CD4-positive, CD25-positive, alpha-beta regulatory T cell (primary cell): ENCODE results near the gene MYO16. TPM values are rescaled to one million over a fixed set of nuclear protein-coding genes. Genes with fewer than 3 reads are reported as not detected.

Source experiments
- ATAC-seq, 2 donors: fragments of 150-1000 bp; cut with Tn5 transposase; one replicate each; pipeline ENCODE4 v1.10.0; 2021; ENCODE audit warnings: low read depth in 2 of 2, moderate number of reproducible peaks in 2 of 2, moderate library complexity in 1 of 2
- DNase-seq, 3 donors: peaks; one replicate each; pipeline versions ENCODE4 v3.0.0 to v3.0.0-alpha.2; 2012 to 2022; ENCODE audit warnings: mixed read lengths in 1 of 3
- H3K27ac ChIP-seq: one replicate; pipeline ENCODE4 v1.7.0; 2013; ENCODE audit warnings: mild to moderate bottlenecking, low read length; ENCODE audit not compliant: insufficient read depth, poor library complexity, severe bottlenecking
- H3K27me3 ChIP-seq: one replicate; pipeline ENCODE4 v1.7.0; 2013; ENCODE audit warnings: low read length; ENCODE audit not compliant: control insufficient read depth, insufficient read depth
- H3K36me3 ChIP-seq: one replicate; pipeline ENCODE4 v1.7.0; 2013; ENCODE audit warnings: mild to moderate bottlenecking, low read length, moderate library complexity; ENCODE audit not compliant: control insufficient read depth, insufficient read depth
- H3K4me1 ChIP-seq: 2 replicates; pipeline ENCODE4 v1.7.0; 2013; ENCODE audit warnings: mild to moderate bottlenecking, low read length; ENCODE audit not compliant: insufficient read depth, control insufficient read depth, poor library complexity, severe bottlenecking
- H3K4me3 ChIP-seq: one replicate; pipeline ENCODE4 v1.7.0; 2013; ENCODE audit warnings: low read depth, mild to moderate bottlenecking, low read length, moderate library complexity
- H3K9me3 ChIP-seq, 2 experiments: 1 replicate in 1 of 2; 2 replicates in 1 of 2; pipeline ENCODE4 v1.7.0; 2013; ENCODE audit warnings: low read length in 2 of 2, mild to moderate bottlenecking in 1 of 2, moderate library complexity in 1 of 2; ENCODE audit not compliant: control insufficient read depth in 2 of 2
- H3K27ac Mint-ChIP-seq, 3 donors: one replicate each; pipeline ENCODE4 v1.8.0; 2020 to 2022; ENCODE audit warnings: mild to moderate bottlenecking in 3 of 3, mixed read lengths in 3 of 3, moderate library complexity in 2 of 3
- H3K27me3 Mint-ChIP-seq: one replicate; pipeline ENCODE4 v1.8.0; 2022; ENCODE audit warnings: mild to moderate bottlenecking, mixed read lengths
- H3K36me3 Mint-ChIP-seq: one replicate; pipeline ENCODE4 v1.8.0; 2020; ENCODE audit warnings: mixed read lengths
- H3K4me1 Mint-ChIP-seq, 4 donors: one replicate each; pipeline ENCODE4 v1.8.0; 2020 to 2022; ENCODE audit warnings: mixed read lengths in 4 of 4, mild to moderate bottlenecking in 1 of 4
- H3K4me3 Mint-ChIP-seq, 4 donors: one replicate each; pipeline ENCODE4 v1.8.0; 2020 to 2022; ENCODE audit warnings: mild to moderate bottlenecking in 4 of 4, mixed read lengths in 4 of 4, moderate library complexity in 3 of 4
- H3K9me3 Mint-ChIP-seq, 7 donors: one replicate each; pipeline ENCODE4 v1.8.0; 2020 to 2022; ENCODE audit warnings: mixed read lengths in 7 of 7, mild to moderate bottlenecking in 3 of 7, moderate library complexity in 2 of 7
- polyA plus RNA-seq, 4 donors: library from polyadenylated mRNA; unstranded; fragments of 300-500 nt; fragmentation: Illumina TruSeq; gene quantifications; one replicate each; pipeline ENCODE4 v1.2.3, GENCODE V29; 2021
- total RNA-seq: library from RNA; stranded (reverse); gene quantifications from one replicate; pipeline ENCODE4 v1.2.3, GENCODE V29; 2022

MYO16 gene
- total and polyA plus RNA-seq, 5 donors from 2014 or later = 0.08 to 2.3 (median 0.29) TPM

DNA sequence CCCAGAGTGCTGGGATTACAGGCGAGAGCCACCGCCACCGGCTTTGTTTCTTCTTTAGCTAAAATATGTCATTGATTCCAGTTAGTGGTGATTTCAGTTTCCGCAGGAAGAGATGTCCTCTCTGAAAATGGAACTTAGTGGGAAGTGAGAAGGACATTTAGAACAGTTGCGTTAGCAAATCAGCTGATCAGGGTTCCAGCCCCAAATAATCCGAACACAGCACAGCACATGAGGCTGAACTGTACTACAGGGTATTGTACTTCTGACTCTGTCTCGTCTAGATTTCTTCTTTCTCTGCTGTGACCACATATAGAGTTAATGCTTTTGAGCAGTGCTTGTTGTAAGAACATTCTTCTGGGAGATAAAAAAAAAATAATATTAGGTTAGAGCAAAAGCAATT, 314.4 kb downstream of the MYO16 start:
- H3K27me3 Mint-ChIP-seq = peaks cover 6% of the 10 kb centered on the region
- H3K27me3 ChIP-seq = no peaks in the 10 kb centered on the region
- no peak for DNase-seq
- no peak overlapping the region for H3K27ac ChIP-seq
- no peak overlapping the region for H3K4me3 Mint-ChIP-seq
- no peak overlapping the region for H3K4me3 ChIP-seq
- H3K4me1 Mint-ChIP-seq = no peaks in the 10 kb centered on the region
- no peaks in the 10 kb centered on the region for H3K4me1 ChIP-seq
- H3K36me3 ChIP-seq = no peaks in the 10 kb centered on the region
- no peak overlapping the region for H3K27ac Mint-ChIP-seq
- peaks cover 0 to 2% (median 0%) of the 10 kb centered on the region in 7 donors for H3K9me3 Mint-ChIP-seq
- no peaks in the 10 kb centered on the region for H3K9me3 ChIP-seq
- no peaks in the 10 kb centered on the region for H3K36me3 Mint-ChIP-seq
- ATAC-seq = no peak

DNA sequence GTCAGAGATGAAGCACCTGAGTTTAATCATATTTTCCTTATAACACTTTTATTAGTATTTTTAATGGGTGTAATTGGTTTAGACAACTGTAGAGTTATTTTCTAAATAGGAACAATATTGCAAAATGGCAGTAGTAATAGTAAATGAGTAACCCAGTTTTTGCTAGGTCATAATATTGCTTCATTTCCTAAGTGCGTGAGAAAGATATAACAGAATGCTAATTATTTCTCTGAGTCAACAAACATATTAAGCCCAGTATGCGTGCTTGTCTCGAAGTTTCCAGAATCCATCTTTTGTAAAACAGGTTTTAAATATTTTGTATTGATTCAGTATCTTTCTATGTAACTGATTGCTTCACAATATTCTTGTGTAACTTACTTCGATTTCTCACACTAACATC, 315.3 kb downstream of the MYO16 start:
- no peak overlapping the region for H3K27ac ChIP-seq
- DNase-seq (no peak), ATAC-seq (no peak)
- Mint-ChIP-seq H3K4me1 (no peaks in the 10 kb centered on the region), H3K4me3 (no peak overlapping the region), H3K27me3 (peaks cover 5% of the 10 kb centered on the region), H3K36me3 (no peaks in the 10 kb centered on the region), H3K27ac (no peak overlapping the region), H3K9me3 (no peaks in the 10 kb centered on the region)
- H3K4me1 ChIP-seq = no peaks in the 10 kb centered on the region
- H3K4me3 ChIP-seq = no peak overlapping the region
- no peaks in the 10 kb centered on the region for H3K36me3 ChIP-seq
- no peaks in the 10 kb centered on the region for H3K27me3 ChIP-seq
- no peaks in the 10 kb centered on the region for H3K9me3 ChIP-seq

DNA sequence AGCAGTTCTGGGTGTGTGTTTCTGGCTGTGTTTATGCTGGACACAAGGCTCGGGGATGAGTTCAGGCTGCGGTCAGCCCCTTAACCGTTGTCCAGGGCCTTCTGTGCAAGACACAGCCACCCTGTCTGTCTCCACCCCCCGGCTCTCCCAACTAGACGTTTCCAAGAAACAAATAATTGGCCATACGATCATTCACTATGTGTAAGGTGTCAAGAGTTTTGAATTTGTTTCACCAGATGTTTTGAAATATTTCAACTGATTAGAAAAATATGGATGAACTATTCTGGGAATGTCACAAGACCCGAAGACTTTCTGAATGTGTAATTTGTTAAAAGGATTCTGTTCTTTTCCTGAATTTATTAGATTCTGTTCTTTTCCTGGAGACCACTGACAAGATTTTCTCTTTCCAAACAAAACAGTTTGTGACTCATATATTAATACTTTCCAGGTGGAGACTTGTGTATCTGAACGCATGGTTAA, 318.2 kb downstream of the MYO16 start:
- no peak overlapping the region for H3K27ac Mint-ChIP-seq
- Histone ChIP-seq H3K27me3 (no peaks in the 10 kb centered on the region), H3K9me3 (no peaks in the 10 kb centered on the region), H3K36me3 (no peaks in the 10 kb centered on the region), H3K4me3 (no peak overlapping the region), H3K4me1 (no peaks in the 10 kb centered on the region), H3K27ac (no peak overlapping the region)
- DNase-seq (no peak), ATAC-seq (no peak)
- H3K4me1 Mint-ChIP-seq = no peaks in the 10 kb centered on the region
- peaks cover 5% of the 10 kb centered on the region for H3K27me3 Mint-ChIP-seq
- H3K4me3 Mint-ChIP-seq = no peak overlapping the region
- H3K36me3 Mint-ChIP-seq = no peaks in the 10 kb centered on the region
- no peaks in the 10 kb centered on the region for H3K9me3 Mint-ChIP-seq

DNA sequence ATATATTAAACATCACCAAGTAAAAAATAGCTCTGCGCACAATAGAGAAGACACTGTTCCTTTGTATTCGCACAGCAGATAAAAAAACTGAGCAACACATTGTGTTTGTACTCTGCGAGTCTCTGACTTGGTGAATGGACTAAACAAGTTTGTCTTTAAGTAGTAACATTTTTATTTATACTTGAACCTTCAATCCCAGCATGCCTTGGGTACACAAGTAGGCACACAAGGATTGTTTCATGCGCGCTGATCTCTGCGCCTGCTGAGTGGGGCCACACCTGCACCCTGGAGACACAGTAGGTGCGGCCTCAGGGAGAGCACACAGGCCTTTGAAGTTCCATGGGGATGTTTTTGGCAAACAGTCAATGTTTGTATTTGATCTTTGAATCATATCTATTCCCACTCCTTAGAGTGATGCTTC, 318.9 kb downstream of the MYO16 start:
- Mint-ChIP-seq H3K36me3 (no peaks in the 10 kb centered on the region), H3K9me3 (no peaks in the 10 kb centered on the region), H3K27me3 (peaks cover 5% of the 10 kb centered on the region), H3K27ac (no peak overlapping the region), H3K4me3 (no peak overlapping the region), H3K4me1 (no peaks in the 10 kb centered on the region)
- H3K4me1 ChIP-seq = no peaks in the 10 kb centered on the region
- no peaks in the 10 kb centered on the region for H3K9me3 ChIP-seq
- ATAC-seq (no peak), DNase-seq (no peak)
- no peaks in the 10 kb centered on the region for H3K36me3 ChIP-seq
- H3K27ac ChIP-seq = no peak overlapping the region
- H3K27me3 ChIP-seq = no peaks in the 10 kb centered on the region
- H3K4me3 ChIP-seq = no peak overlapping the region

DNA sequence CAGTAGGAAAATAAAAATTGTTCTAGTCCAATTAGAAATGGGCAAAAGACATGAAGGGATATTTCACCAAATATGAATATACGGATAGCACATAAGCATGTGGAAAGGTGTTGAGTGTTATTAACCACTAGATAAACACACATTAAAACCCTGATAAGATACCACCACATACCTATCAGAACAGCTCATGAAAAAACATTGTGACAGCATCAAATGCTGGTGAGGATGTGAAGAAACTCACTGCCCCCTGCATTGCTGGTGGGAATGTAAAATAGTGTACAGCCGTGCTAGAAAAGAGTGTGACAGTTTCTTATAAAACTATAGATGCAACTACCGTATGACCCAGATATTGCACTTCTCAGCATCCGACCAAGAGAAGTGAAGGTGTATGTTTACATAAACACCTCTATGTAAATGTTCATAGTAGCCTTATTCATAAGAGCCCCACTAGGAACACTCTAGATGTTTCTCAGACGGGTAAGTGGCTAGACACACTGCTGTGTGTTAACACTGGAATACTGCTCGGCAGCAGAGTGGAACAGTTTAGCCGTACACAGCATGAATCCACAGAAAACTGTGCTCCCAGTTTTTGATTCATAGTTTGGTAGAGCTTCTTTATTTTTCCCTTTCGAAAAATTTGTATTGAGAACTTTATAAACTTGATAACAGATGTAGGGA, 321.1 kb downstream of the MYO16 start:
- Histone ChIP-seq H3K36me3 (no peaks in the 10 kb centered on the region), H3K9me3 (no peaks in the 10 kb centered on the region), H3K4me1 (no peaks in the 10 kb centered on the region), H3K27me3 (no peaks in the 10 kb centered on the region), H3K4me3 (no peak overlapping the region), H3K27ac (no peak overlapping the region)
- ATAC-seq (no peak), DNase-seq (no peak)
- H3K4me3 Mint-ChIP-seq = no peak overlapping the region
- no peaks in the 10 kb centered on the region for H3K9me3 Mint-ChIP-seq
- no peaks in the 10 kb centered on the region for H3K36me3 Mint-ChIP-seq
- peaks cover 5% of the 10 kb centered on the region for H3K27me3 Mint-ChIP-seq
- H3K27ac Mint-ChIP-seq = no peak overlapping the region
- no peaks in the 10 kb centered on the region for H3K4me1 Mint-ChIP-seq

DNA sequence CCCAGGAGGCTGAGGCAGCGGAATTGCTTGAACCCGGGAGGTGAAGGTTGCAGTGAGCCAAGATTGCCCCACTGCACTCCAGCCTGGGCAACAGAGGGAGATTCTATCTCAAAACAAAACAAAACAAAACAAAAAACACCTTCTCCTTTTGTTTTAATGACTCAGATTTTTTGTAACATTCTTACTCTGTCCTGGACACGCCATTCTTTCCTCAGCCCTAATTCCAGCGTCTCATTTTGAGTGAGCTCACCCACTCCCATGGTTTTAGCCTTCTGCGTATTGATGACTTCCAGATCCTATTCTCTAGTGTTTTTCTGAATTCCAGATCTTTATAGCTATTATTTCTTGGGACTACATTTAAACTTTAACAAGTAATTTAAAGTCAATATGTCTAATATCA, 326.3 kb downstream of the MYO16 start:
- H3K27ac Mint-ChIP-seq = no peak overlapping the region
- no peak for ATAC-seq

DNA sequence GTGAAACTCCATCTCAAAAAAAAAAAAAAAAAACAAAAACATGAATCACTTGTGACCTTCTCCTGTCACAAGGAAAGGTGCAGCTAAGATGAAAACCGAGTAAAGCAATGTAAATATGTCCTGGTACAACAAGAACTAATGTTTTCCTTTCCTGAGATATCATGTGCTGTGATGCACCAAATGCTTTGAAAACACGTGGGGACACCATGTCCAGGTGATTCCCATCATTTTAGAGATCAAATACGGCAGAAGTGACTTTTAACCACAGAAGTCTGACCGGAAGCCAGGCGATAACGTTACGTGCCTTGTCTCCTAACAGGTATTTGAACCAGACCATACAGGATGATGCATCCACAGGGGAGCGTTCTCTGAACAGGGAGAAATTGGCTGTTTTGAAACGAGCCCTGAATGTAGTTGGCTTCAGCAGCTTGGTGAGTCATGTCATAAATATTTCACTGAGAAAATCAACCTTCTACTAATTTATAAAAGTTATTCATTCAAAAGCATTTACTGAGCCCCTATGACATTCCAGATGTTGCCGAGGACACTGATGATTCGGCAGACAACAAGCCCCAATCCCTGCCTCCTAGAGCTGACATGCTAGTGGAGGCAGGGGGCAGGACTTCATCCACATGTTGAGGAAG, 328.1 kb downstream of the MYO16 start:
- Mint-ChIP-seq H3K27me3 (no peaks in the 10 kb centered on the region), H3K4me1 (peaks cover 0 to 2% (median 0%) of the 10 kb centered on the region in 4 donors), H3K9me3 (no peaks in the 10 kb centered on the region), H3K4me3 (no peak overlapping the region), H3K27ac (no peak overlapping the region), H3K36me3 (no peaks in the 10 kb centered on the region)
- Histone ChIP-seq H3K9me3 (no peaks in the 10 kb centered on the region), H3K4me3 (no peak overlapping the region), H3K27me3 (no peaks in the 10 kb centered on the region), H3K27ac (no peak overlapping the region), H3K36me3 (no peaks in the 10 kb centered on the region), H3K4me1 (no peaks in the 10 kb centered on the region)
- no peak for ATAC-seq
- DNase-seq = no peak

More for the DNA sequence above, 326.3 kb downstream of the MYO16 start:
- H3K4me3 ChIP-seq = no peak overlapping the region
- DNase-seq = no peak
- H3K4me1 ChIP-seq = no peaks in the 10 kb centered on the region
- Mint-ChIP-seq H3K36me3 (no peaks in the 10 kb centered on the region), H3K4me3 (no peak overlapping the region), H3K9me3 (no peaks in the 10 kb centered on the region), H3K27me3 (no peaks in the 10 kb centered on the region), H3K4me1 (no peaks in the 10 kb centered on the region)
- no peak overlapping the region for H3K27ac ChIP-seq
- H3K9me3 ChIP-seq = no peaks in the 10 kb centered on the region
- H3K27me3 ChIP-seq = no peaks in the 10 kb centered on the region
- H3K36me3 ChIP-seq = no peaks in the 10 kb centered on the region

DNA sequence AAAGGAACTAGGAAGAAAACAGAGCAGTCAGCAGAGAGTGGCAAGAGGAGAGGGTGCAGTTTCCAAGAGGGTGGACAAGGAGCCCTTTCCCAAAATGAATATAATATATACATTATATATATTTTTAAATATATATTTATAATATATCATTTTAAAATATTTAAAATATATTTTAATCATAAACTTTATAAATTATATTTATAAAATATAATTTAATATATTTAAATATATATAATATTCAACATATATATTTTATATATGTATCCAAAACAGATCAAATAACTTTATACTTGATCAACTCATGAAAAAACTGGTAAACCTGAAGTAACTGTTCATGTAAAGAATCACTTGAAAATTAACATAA, 328.6 kb downstream of the MYO16 start:
- Mint-ChIP-seq H3K27ac (no peak overlapping the region), H3K4me1 (peaks cover 0 to 2% (median 0%) of the 10 kb centered on the region in 4 donors), H3K9me3 (no peaks in the 10 kb centered on the region), H3K4me3 (no peak overlapping the region), H3K27me3 (no peaks in the 10 kb centered on the region), H3K36me3 (no peaks in the 10 kb centered on the region)
- ATAC-seq (no peak), DNase-seq (no peak)
- no peaks in the 10 kb centered on the region for H3K4me1 ChIP-seq
- no peaks in the 10 kb centered on the region for H3K27me3 ChIP-seq
- H3K36me3 ChIP-seq = no peaks in the 10 kb centered on the region
- H3K9me3 ChIP-seq = no peaks in the 10 kb centered on the region
- H3K27ac ChIP-seq = no peak overlapping the region
- no peak overlapping the region for H3K4me3 ChIP-seq
